UCSD-AML1 (cell line): ENCODE data around the gene COQ10B.
"Not testable (repeated sequence)": the region's sequence is repeated elsewhere in the genome, so short reads cannot be mapped to it uniquely, and the experiment has no call there.

Source experiments
- DNase-seq: peaks from one replicate; lab custom pipeline; 2025; ENCODE audit not compliant: unreplicated experiment; lab: John Stamatoyannopoulos, UW

Gene COQ10B

GRCh38 chr2:197453123-197453913 lies at the start of gene COQ10B:
TSS of gene COQ10B (plus strand) at chr2:197453552. CDS start at chr2:197453561, 9 bp downstream.
- peak; percentile 99 for DNase-seq

GRCh38 chr2:197405582-197405981 lies 47.8 kb upstream of the COQ10B start:
- DNase-seq = no peak

GRCh38 chr2:197414039-197414438 lies 39.3 kb upstream of the COQ10B start:
- DNase-seq = no peak

- DNase-seq = no peak
Measured at GRCh38 chr2:197414515-197414914, 38.8 kb upstream of the COQ10B start.

- DNase-seq = no peak
Measured at GRCh38 chr2:197416268-197416667, 37.1 kb upstream of the COQ10B start.

GRCh38 chr2:197419438-197419837 lies 33.9 kb upstream of the COQ10B start:
- DNase-seq = no peak

GRCh38 chr2:197423307-197423706 lies 30.0 kb upstream of the COQ10B start:
- no peak for DNase-seq

GRCh38 chr2:197425550-197425949 lies 27.8 kb upstream of the COQ10B start:
- no peak for DNase-seq

- DNase-seq = no peak
Measured at GRCh38 chr2:197426723-197427603, 26.4 kb upstream of the COQ10B start.

GRCh38 chr2:197427986-197428385 lies 25.4 kb upstream of the COQ10B start:
- no peak for DNase-seq

GRCh38 chr2:197431858-197432257 lies 21.5 kb upstream of the COQ10B start:
- DNase-seq = no peak

GRCh38 chr2:197432527-197432926 lies 20.8 kb upstream of the COQ10B start:
- DNase-seq = not testable (repeated sequence)

GRCh38 chr2:197433780-197434438 lies 19.4 kb upstream of the COQ10B start:
- no peak for DNase-seq

GRCh38 chr2:197434541-197435513 lies 18.5 kb upstream of the COQ10B start, which contains the start of gene SF3B1:
TSS of gene SF3B1 (minus strand) at chr2:197435028. CDS start at chr2:197434999, 29 bp downstream.
- DNase-seq = peak; percentile 99

- no peak for DNase-seq
Measured at GRCh38 chr2:197435598-197436420, 17.5 kb upstream of the COQ10B start.

GRCh38 chr2:197437380-197437779 lies 16.0 kb upstream of the COQ10B start:
- no peak for DNase-seq

- no peak for DNase-seq
Measured at GRCh38 chr2:197442857-197443256, 10.5 kb upstream of the COQ10B start.

- DNase-seq = no peak
Measured at GRCh38 chr2:197445746-197446145, 7.6 kb upstream of the COQ10B start.

- no peak for DNase-seq
Measured at GRCh38 chr2:197446844-197447243, 6.5 kb upstream of the COQ10B start.
